ENCODE results near the gene STK32C. TPM values are rescaled to one million over a fixed set of nuclear protein-coding genes. Genes with fewer than 3 reads are reported as not detected.
A peak's percentile ranks its signal among the peaks of the same experiment; 100 is the strongest.

STK32C gene
- total and polyA plus RNA-seq, 10 of the 15 experiments (the other 5 are each of a cell fraction or from before 2014, with no cell fraction given), result 1.5 to 18.1 (median 6.4) TPM

DNA sequence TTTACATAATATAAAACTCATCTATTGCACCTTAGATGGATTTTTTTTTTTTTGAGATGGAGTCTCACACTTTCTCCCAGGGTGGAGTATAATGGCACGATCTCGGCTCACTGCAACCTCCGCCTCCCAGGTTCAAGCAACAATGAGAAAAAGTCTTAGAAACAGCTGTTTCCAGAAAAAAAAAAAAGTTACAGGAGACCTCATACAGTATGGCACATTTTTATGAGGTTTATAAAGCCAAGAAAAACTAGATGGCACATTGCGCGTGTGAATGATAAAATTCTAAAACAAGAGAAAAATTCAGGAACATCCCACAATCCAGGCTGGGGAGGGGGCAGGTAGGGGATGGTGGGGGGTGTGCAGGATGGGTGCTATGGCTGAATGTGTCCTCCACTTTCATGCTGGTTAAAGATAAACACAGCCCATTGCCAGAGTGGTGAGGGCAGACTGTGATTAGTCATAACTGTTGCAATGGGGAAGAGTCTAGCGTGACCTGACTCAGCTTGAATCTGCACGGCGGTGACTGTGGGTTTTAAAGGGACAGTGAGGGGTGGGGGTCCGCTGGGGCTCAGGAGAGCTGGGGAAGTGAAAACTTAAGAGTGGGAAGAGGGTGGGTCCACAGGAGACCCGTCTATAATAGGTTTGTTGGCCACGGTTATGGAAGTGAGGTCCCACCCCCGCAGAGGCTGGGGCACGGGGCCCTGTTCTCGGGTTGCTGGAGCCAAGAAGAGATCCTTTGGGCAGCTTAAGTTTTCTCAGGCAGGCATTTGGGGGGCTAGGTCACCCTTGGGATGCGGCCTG, 12.3 kb upstream of the STK32C start:
- in situ Hi-C loops (cut with MboI), result no loop called here
- Histone ChIP-seq H4K20me1 (ENCODE audit: control insufficient read depth, insufficient read depth) (no peaks in the 10 kb centered on the region), H3K9me3 (replicated peaks; ENCODE audit: control insufficient read depth, insufficient read depth, low read length) (no peaks in the 10 kb centered on the region), H3K27me3 (replicated peaks in 1 of 2; ENCODE audit: control insufficient read depth in 2 of 2, insufficient read depth in 2 of 2, low read length in 1 of 2) (no peaks in the 10 kb centered on the region), H3K4me2 (ENCODE audit: control insufficient read depth, insufficient read depth) (peak overlapping the region; percentile 77), H3K9ac (ENCODE audit: control insufficient read depth, insufficient read depth, low read length) (no peak overlapping the region), H2AFZ (ENCODE audit: control insufficient read depth, low read depth, low read length) (peak overlapping the region; percentile 6; the same call in 1 of the 2 replicates), H3K4me3 (no peak overlapping the region), H3K4me1 (ENCODE audit: control insufficient read depth, insufficient read depth, low read length) (peaks cover 27% of the 10 kb centered on the region), H3K79me2 (ENCODE audit: control insufficient read depth, insufficient read depth, low read length) (no peaks in the 10 kb centered on the region), H3K27ac (ENCODE audit: control insufficient read depth, insufficient read depth) (peak overlapping the region; percentile 17; the same call in 1 of the 2 replicates), H3K36me3 (ENCODE audit: control insufficient read depth in 2 of 2, insufficient read depth in 2 of 2, low read length in 1 of 2) (peaks cover 0 to 3% of the 10 kb centered on the region in 2 experiments; a peak in 1 of 4 replicates)
- no TSS peak for BruUV-seq (replicated peaks)
- ChIA-PET RAD21 (ENCODE audit: unreplicated experiment) (no interaction called here), POLR2A (no interaction called here), CTCF (no interaction called here), SMC1A (ENCODE audit: uncharacterized antibody, unreplicated experiment) (interaction anchor here (1.0 kb wide), 1 partner anchor 67 kb away, joined by 3 read pairs; no protein-coding TSS in a partner anchor)
- intact Hi-C loops (cut with micrococcal nuclease; ENCODE audit: unreplicated experiment), result loop anchor here (5.0 to 10.0 kb wide), 2 partner anchors 217 to 255 kb away; partner anchors contain the start of gene INPP5A
- peak; percentile 97 for FAIRE-seq
- DNase-seq (ENCODE audit: low read depth, low spot score), result peak; percentile 66
- ATAC-seq, result peak; percentile 100
- WGBS (ENCODE audit: insufficient coverage, insufficient replicate concordance, low lambda C conversion rate, missing lambda C conversion rate), result 14% methylated on average over 15 of the region's 15 CpGs
- peak; percentile 100 for TF ChIP-seq PAX5 (IDR thresholded peaks at IDR 0.05; ENCODE audit: borderline replicate concordance, low read depth, low read length)
- 0 out of 2 replicates have a peak, but pooled peaks have one; percentile 31 for TF ChIP-seq CBX5 (IDR thresholded peaks at IDR 0.05; ENCODE audit: low read depth)
- no peak for TF ChIP-seq YBX1 (IDR thresholded peaks at IDR 0.05)
- peak; percentile 89 for TF ChIP-seq CBFB (IDR thresholded peaks at IDR 0.05; ENCODE audit: low read depth)
- peak; percentile 95 for TF ChIP-seq EED (IDR thresholded peaks at IDR 0.05; ENCODE audit: low read depth)
- 0 out of 2 replicates have a peak, but pooled peaks have one; percentile 61 for TF ChIP-seq SREBF1 (IDR thresholded peaks at IDR 0.05; ENCODE audit: low read length)
- TF ChIP-seq CEBPB (IDR thresholded peaks at IDR 0.05; ENCODE audit: borderline replicate concordance in 1 of 2, low read depth in 2 of 2, low read length in 2 of 2), result no peak; a peak in 1 of 4 replicates
- peak; percentile 57; the same call in 1 of the 2 replicates for TF ChIP-seq CREB1 (IDR thresholded peaks at IDR 0.05; ENCODE audit: low read depth)
- peak; percentile 86; the same call in 1 of the 2 replicates for TF ChIP-seq TCF3 (IDR thresholded peaks at IDR 0.05; ENCODE audit: borderline replicate concordance, insufficient read depth, low read depth, low read length)
- TF ChIP-seq NFIC (IDR thresholded peaks at IDR 0.05; ENCODE audit: low read depth, low read length), result peak; percentile 91
- TF ChIP-seq, protein P1, sequence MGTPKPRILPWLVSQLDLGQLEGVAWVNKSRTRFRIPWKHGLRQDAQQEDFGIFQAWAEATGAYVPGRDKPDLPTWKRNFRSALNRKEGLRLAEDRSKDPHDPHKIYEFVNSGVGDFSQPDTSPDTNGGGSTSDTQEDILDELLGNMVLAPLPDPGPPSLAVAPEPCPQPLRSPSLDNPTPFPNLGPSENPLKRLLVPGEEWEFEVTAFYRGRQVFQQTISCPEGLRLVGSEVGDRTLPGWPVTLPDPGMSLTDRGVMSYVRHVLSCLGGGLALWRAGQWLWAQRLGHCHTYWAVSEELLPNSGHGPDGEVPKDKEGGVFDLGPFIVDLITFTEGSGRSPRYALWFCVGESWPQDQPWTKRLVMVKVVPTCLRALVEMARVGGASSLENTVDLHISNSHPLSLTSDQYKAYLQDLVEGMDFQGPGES (IDR thresholded peaks at IDR 0.05), result no peak
- no peak for TF ChIP-seq NFYB (IDR thresholded peaks at IDR 0.05; ENCODE audit: insufficient read depth, low read depth, low read length)
- TF ChIP-seq, protein P2, sequence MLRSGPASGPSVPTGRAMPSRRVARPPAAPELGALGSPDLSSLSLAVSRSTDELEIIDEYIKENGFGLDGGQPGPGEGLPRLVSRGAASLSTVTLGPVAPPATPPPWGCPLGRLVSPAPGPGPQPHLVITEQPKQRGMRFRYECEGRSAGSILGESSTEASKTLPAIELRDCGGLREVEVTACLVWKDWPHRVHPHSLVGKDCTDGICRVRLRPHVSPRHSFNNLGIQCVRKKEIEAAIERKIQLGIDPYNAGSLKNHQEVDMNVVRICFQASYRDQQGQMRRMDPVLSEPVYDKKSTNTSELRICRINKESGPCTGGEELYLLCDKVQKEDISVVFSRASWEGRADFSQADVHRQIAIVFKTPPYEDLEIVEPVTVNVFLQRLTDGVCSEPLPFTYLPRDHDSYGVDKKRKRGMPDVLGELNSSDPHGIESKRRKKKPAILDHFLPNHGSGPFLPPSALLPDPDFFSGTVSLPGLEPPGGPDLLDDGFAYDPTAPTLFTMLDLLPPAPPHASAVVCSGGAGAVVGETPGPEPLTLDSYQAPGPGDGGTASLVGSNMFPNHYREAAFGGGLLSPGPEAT (IDR thresholded peaks at IDR 0.05; ENCODE audit: low read depth), result peak; percentile 37; the same call in 1 of the 2 replicates
- TF ChIP-seq POLR2AphosphoS5 (IDR thresholded peaks at IDR 0.05; ENCODE audit: low read length), result no peak
- peak; percentile 70 for TF ChIP-seq SP1 (IDR thresholded peaks at IDR 0.05; ENCODE audit: low read depth, low read length)
- TF ChIP-seq EP300 (IDR thresholded peaks at IDR 0.05; ENCODE audit: borderline replicate concordance in 1 of 2, control insufficient read depth in 1 of 2, low read depth in 2 of 2, low read length in 2 of 2), result peak in 1 of 2 experiments; percentile 83; a peak in 1 of 4 replicates
- no peak for TF ChIP-seq SUZ12 (IDR thresholded peaks at IDR 0.05; ENCODE audit: unreplicated experiment)
- TF ChIP-seq, protein P3, sequence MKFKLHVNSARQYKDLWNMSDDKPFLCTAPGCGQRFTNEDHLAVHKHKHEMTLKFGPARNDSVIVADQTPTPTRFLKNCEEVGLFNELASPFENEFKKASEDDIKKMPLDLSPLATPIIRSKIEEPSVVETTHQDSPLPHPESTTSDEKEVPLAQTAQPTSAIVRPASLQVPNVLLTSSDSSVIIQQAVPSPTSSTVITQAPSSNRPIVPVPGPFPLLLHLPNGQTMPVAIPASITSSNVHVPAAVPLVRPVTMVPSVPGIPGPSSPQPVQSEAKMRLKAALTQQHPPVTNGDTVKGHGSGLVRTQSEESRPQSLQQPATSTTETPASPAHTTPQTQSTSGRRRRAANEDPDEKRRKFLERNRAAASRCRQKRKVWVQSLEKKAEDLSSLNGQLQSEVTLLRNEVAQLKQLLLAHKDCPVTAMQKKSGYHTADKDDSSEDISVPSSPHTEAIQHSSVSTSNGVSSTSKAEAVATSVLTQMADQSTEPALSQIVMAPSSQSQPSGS (IDR thresholded peaks at IDR 0.05; ENCODE audit: low read length), result peak; percentile 81

Data from GM12878 (cell line).